OCI-LY3 (cell line): ENCODE data around the gene TECR.

Source experiments
- H2AFZ ChIP-seq: fragments of 200-600, 300-600 bp; shearing (Covaris generic); 2 replicates; pipeline ENCODE4 v1.6.0; 2014; ENCODE audit warnings: antibody characterized with exemption, low read depth, low read length
- H3K27ac ChIP-seq: fragments of 200-600, 300-600 bp; sonication (generic); 2 replicates; pipeline ENCODE4 v1.5.1; 2014; ENCODE audit warnings: mild to moderate bottlenecking, low read length, moderate library complexity, mixed read lengths
- H3K27me3 ChIP-seq: fragments of 200-600, 300-600 bp; sonication (generic); 2 replicates; pipeline ENCODE4 v1.6.1; 2014; ENCODE audit warnings: low read depth, low read length, mixed read lengths
- H3K36me3 ChIP-seq: fragments of 200-600, 300-600 bp; sonication (generic); replicated peaks from 2 replicates; pipeline ENCODE3; 2014; ENCODE audit warnings: low read depth, low read length, mixed read lengths
- H3K4me1 ChIP-seq: fragments of 300-600, 200-600 bp; sonication (generic); 2 replicates; pipeline ENCODE4 v1.6.1; 2014; ENCODE audit warnings: low read length, mixed read lengths
- H3K4me2 ChIP-seq: fragments of 200-600, 300-600 bp; sonication (generic); 2 replicates; pipeline ENCODE4 v1.6.1; 2014; ENCODE audit warnings: low read length, mixed read lengths
- H3K4me3 ChIP-seq: fragments of 300-600, 200-600 bp; sonication (generic); 2 replicates; pipeline ENCODE4 v1.5.1; 2014; ENCODE audit warnings: antibody characterized with exemption, mild to moderate bottlenecking, low read length, moderate library complexity
- H3K79me2 ChIP-seq: fragments of 300-600, 200-600 bp; shearing (Covaris generic); 2 replicates; pipeline ENCODE4 v1.6.1; 2014; ENCODE audit warnings: mild to moderate bottlenecking, low read length, mixed read lengths
- H3K9ac ChIP-seq: fragments of 300-600, 200-600 bp; shearing (Covaris generic); 2 replicates; pipeline ENCODE4 v1.6.0; 2014; ENCODE audit warnings: mild to moderate bottlenecking, low read length, moderate library complexity
- H3K9me3 ChIP-seq: fragments of 200-600, 300-600 bp; shearing (Covaris generic); 2 replicates; pipeline ENCODE4 v1.6.1; 2014; ENCODE audit warnings: low read length, mixed read lengths; ENCODE audit not compliant: insufficient read depth
- H4K20me1 ChIP-seq: fragments of 200-600, 300-600 bp; sonication (generic); 2 replicates; pipeline ENCODE4 v1.6.1; 2016; ENCODE audit warnings: low read length, mixed read lengths; ENCODE audit not compliant: insufficient read depth
- EZH2phosphoT487 ChIP-seq: fragments of 200-600 bp; shearing (Covaris generic); IDR thresholded peaks from 2 replicates; pipeline ENCODE4 v1.6.1; 2018; ENCODE audit warnings: antibody characterized with exemption, mixed run types, low read depth
- TF ChIP-seq, protein P1 (sequence below): fragments of 200-600, 300-600 bp; sonication (generic); IDR thresholded peaks from 2 replicates; pipeline ENCODE4 v1.5.1; 2014; ENCODE audit warnings: antibody characterized with exemption, low read length, low read depth

Gene TECR, protein sequence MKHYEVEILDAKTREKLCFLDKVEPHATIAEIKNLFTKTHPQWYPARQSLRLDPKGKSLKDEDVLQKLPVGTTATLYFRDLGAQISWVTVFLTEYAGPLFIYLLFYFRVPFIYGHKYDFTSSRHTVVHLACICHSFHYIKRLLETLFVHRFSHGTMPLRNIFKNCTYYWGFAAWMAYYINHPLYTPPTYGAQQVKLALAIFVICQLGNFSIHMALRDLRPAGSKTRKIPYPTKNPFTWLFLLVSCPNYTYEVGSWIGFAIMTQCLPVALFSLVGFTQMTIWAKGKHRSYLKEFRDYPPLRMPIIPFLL

DNA sequence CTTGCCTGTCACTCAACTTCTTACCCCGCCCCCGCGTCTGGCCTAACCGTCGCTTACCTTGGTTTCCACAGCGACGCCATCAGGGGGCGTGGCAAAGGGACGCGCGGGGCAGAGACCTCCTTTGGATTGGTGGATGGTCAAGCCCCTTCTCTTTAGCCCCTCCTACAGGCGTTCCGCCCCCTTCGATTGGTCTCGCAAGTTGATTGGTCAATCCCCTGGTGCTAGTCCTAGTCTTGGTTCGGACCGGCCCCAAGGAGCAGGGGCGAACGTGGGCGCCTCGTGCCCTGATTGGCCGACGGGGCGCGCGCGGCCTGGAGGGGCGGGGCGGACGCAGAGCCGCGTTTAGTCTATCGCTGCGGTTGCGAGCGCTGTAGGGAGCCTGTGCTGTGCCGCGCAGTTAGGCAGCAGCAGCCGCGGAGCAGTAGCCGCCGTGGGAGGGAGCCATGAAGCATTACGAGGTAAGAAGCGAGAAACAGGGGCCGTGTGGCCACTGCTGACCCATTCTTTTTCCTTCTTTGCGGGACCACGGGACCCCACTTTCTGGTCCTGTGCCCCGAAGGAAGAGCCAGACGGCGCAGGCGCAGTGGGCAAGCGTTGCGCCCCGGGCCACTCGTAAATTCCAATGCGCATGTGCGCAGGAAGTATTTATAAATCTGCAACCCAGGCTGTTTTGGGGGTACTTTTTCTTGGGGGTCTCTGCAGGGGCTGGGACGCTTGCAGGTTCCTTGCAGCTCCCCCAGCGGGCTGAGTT lies at the start of gene TECR:
Gene TECR (plus strand): TSS at position 341 of the 751 bp plus-strand sequence. CDS start 103 bp downstream, at position 444.
- Histone ChIP-seq H3K4me1 (peaks cover 11% of the 10 kb centered on the region), H3K4me2 (peak within 1 kb of the TSS; percentile 73), H3K27me3 (no peaks in the 10 kb centered on the region), H3K9me3 (no peaks in the 10 kb centered on the region), H3K4me3 (peak within 1 kb of the TSS; percentile 87), H3K27ac (peak within 1 kb of the TSS; percentile 72), H2AFZ (peak within 1 kb of the TSS; percentile 59; the same call in 1 of the 2 replicates), H3K79me2 (peaks cover 46% of the 10 kb centered on the region), H4K20me1 (peaks cover 10% of the 10 kb centered on the region), H3K9ac (peak within 1 kb of the TSS; percentile 80), H3K36me3 (peaks cover 17% of the 10 kb centered on the region)
- no peak for TF ChIP-seq EZH2phosphoT487

DNA sequence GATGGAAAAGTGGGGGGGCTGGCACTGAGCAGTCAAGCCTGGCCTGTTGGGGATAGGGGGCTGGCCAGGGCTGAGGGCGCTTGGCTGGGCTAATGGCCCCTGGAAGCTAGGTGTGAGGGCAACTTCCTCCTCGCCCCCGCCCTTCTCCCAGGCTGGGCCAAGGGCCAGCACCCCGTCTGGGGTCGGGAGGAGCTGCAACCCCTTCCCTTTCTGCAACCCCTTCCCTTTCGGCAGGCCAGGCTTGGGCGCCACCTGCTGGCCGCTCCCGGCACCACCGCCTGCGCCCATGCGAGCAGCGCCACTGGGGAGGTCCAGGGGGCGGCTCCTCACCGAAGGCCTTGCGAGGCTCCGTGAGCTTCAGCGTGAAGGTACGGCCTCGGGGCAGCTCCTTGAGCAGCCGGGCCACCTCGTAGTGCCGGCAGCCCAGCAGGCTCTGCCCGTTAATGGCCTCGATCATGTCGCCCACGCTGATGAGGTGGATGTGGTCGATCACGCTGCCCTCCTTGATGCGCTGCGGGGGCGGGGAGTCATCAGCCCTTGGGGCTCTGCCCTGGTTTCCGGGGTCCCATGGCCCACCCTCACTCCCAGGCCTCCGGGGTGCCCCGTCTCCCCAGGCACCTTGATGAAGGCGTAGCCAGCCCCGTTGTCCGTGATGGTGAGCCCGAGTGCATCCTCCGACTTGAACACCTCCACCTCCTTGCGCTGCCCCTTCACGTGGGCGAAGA lies 49.3 kb upstream of the TECR start:
- H3K4me3 ChIP-seq: peak overlapping the region; percentile 72
- H3K9ac ChIP-seq: peak overlapping the region; percentile 10; the same call in 1 of the 2 replicates
- no peak for TF ChIP-seq EZH2phosphoT487
- TF ChIP-seq, protein P1, sequence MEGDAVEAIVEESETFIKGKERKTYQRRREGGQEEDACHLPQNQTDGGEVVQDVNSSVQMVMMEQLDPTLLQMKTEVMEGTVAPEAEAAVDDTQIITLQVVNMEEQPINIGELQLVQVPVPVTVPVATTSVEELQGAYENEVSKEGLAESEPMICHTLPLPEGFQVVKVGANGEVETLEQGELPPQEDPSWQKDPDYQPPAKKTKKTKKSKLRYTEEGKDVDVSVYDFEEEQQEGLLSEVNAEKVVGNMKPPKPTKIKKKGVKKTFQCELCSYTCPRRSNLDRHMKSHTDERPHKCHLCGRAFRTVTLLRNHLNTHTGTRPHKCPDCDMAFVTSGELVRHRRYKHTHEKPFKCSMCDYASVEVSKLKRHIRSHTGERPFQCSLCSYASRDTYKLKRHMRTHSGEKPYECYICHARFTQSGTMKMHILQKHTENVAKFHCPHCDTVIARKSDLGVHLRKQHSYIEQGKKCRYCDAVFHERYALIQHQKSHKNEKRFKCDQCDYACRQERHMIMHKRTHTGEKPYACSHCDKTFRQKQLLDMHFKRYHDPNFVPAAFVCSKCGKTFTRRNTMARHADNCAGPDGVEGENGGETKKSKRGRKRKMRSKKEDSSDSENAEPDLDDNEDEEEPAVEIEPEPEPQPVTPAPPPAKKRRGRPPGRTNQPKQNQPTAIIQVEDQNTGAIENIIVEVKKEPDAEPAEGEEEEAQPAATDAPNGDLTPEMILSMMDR: peak; percentile 97
- peak overlapping the region; percentile 74 for H3K4me2 ChIP-seq
- H3K4me1 ChIP-seq: peaks cover 26% of the 10 kb centered on the region
- H2AFZ ChIP-seq: peak overlapping the region; percentile 59
- H3K27ac ChIP-seq: no peak overlapping the region
- H3K36me3 ChIP-seq: no peaks in the 10 kb centered on the region
- no peaks in the 10 kb centered on the region for H3K9me3 ChIP-seq
- no peaks in the 10 kb centered on the region for H3K27me3 ChIP-seq
- H4K20me1 ChIP-seq: no peaks in the 10 kb centered on the region
- no peaks in the 10 kb centered on the region for H3K79me2 ChIP-seq

DNA sequence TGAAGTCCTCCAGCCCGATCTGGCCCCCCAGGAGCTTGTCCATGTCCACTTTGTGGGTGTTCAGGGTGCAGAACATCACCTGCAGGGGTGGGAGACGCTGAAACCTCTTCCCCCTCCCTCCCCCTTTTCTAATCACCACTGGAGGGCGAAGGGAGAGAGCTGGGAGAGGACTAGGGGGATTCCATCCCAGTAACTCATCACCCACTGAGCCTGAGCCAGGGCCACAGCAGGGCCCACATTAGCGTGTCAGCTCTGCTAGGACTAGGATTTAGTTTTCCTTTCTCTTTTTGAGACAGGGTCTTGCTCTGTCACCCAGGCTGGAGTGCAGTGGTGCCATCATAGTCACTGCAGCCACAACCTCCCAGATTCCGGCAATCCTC lies 48.7 kb upstream of the TECR start:
- no peaks in the 10 kb centered on the region for H4K20me1 ChIP-seq
- no peaks in the 10 kb centered on the region for H3K36me3 ChIP-seq
- H3K4me1 ChIP-seq: peaks cover 23% of the 10 kb centered on the region
- peak overlapping the region; percentile 74 for H3K4me2 ChIP-seq
- H3K79me2 ChIP-seq: no peaks in the 10 kb centered on the region
- H3K9me3 ChIP-seq: no peaks in the 10 kb centered on the region
- peak overlapping the region; percentile 59; the same call in 1 of the 2 replicates for H2AFZ ChIP-seq
- H3K4me3 ChIP-seq: peak overlapping the region; percentile 72
- no peak overlapping the region for H3K27ac ChIP-seq
- TF ChIP-seq EZH2phosphoT487: no peak
- TF ChIP-seq, protein P1: no peak
- peak overlapping the region; percentile 10; the same call in 1 of the 2 replicates for H3K9ac ChIP-seq
- H3K27me3 ChIP-seq: no peaks in the 10 kb centered on the region

DNA sequence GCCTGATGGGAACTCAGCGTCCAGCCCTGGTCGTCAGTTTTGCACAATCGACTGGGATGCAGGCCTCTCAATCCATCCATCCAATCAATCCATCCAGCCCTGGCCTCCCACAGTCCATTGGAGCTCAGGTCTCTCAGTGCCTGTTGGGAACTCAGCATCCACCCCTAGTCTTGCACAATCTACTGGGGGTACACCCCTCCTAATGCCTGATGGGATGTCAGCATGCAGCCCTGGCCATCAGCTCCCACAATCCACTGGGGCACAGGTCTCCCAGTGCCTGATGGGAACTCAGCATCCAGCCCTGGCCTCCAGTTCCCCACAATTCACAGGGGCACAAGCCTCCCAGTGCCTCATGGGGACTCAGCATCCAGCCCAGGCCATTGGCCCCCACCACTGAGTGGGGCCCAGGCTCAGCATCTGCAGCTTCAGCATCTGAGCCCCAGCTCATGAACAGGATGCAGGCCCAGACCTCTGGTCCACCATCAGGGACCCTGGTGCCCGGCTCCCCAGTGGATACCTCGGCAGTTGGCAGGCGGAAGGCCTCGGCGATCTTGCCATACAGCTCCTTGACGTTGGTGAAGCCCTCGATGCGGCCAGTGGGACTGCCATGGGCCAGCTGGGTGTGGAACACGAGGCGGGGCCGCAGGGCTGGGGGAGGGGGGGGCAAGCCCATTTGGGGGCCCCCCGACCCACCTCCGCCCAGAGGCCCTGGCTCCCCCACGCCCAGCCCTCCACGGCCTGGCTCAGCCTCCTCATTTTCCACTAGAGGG lies 47.0 kb upstream of the TECR start:
- Histone ChIP-seq H3K9ac (no peak overlapping the region), H3K27me3 (no peaks in the 10 kb centered on the region), H3K4me3 (no peak overlapping the region), H3K27ac (no peak overlapping the region), H3K79me2 (no peaks in the 10 kb centered on the region), H4K20me1 (no peaks in the 10 kb centered on the region), H2AFZ (no peak overlapping the region), H3K9me3 (no peaks in the 10 kb centered on the region), H3K4me2 (no peak overlapping the region), H3K36me3 (no peaks in the 10 kb centered on the region), H3K4me1 (peaks cover 10% of the 10 kb centered on the region; the same call in 1 of the 2 replicates)
- TF ChIP-seq EZH2phosphoT487: no peak
- TF ChIP-seq, protein P1: no peak
